HG03103 (cell line): ENCODE data around the gene ATG2A.
A peak's percentile ranks its signal among the peaks of the same experiment; 100 is the strongest.
"Not testable (repeated sequence)": the region's sequence is repeated elsewhere in the genome, so short reads cannot be mapped to it uniquely, and the experiment has no call there.

Experiments used
- ATAC-seq: cut with Tn5 transposase; IDR thresholded peaks from one replicate; pipeline ENCODE4 v1.9.1; 2021; ENCODE audit warnings: low read depth; ENCODE audit not compliant: unreplicated experiment

Gene ATG2A

DNA sequence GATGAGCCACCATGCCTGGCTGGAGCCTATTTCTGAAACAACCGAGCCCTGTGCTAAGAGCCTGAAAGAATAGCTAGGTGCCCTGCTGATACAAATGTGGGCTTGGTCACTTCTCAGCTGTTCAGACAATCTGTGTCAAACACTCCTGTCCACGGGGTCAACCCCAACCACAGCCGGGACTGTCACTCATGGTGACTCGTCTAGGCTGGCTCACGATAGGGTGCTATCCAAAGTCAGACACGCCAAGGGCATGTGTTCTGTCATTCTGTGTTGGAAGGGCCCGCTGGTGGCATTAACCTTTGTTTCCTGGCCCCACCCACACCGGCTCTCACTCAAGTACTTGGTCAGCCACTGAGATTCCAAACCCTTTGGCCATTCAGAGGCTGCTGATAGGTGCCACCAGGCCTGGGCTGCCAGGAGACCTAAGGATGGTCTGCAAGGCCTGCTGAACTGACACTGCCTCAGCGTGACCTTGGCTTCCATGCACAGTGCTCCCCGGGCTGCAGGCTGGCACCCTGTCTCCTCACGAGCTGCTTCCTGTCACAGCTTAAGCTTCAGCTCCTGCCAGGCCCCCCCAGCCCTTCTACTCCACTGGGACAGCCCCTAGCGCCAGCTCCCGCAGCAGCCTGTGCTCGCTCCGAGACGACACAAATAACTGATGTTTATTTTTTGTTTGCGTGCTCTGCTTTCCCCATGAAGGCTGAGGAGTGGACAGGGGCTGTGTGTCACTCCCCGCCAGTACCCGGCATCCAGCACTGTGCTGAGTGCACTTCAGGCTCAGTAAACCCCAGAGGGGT lies 58.3 kb downstream of the ATG2A start:
- ATAC-seq, result no peak

DNA sequence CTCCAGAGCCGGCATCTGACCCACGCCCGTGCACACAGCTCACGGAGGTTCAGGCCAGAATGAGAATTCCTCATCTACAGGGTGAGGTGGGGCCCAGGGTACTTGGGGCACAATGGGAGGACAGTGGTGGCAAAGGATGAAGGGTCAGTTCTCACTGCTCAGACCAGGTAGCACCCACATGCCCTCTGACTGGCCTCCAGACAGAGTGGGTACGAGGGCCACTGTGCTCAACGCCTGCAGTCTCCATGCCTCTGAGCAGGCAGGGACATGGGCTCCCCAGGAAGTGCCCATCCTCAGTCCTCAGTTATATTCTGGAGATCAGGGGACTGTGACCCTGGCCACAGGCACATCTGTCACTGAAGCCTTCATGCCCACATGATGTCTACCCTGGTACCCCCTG lies 59.5 kb downstream of the ATG2A start:
- ATAC-seq, result no peak

DNA sequence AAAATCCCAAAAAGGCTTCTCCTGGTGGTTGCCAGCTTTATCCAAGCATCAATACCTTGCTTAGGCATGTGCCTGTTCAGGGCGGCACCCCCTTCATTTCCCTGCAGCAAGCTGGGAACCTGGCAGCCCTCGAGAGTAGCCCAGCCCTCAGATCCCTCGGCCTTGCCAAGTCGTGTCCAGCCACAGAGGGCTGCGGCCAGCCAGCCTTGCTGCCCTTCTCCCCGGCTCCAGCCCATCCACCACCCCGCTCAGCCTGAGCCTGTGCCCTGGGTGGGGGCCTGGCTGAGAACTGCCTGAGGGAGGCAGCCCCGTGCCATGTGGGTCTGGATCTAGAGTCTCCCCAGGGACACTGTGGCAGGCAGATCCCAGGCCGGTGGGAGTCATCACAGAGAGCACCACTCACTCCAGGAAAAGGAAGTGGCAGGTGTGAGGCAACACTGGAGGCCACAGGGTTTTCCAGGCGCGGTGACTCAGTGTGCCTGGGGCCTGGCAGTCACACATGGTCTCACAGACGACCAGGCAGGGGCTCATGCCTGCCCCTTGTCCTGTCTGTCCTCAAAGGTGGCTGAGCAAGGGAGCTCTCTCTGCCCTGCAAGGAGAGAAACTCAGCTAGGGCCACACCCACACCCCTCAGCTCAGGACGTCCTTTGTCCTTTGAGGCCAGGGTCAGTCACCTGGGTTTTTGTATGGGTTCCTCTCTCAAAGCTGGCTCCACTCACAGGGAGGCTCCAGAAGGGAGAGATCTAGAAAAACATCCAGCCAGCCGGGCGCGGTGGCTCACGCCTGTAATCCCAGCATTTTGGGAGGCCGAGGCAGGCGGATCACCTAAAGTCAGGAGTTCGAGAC lies 60.4 kb downstream of the ATG2A start:
- ATAC-seq, result no peak

DNA sequence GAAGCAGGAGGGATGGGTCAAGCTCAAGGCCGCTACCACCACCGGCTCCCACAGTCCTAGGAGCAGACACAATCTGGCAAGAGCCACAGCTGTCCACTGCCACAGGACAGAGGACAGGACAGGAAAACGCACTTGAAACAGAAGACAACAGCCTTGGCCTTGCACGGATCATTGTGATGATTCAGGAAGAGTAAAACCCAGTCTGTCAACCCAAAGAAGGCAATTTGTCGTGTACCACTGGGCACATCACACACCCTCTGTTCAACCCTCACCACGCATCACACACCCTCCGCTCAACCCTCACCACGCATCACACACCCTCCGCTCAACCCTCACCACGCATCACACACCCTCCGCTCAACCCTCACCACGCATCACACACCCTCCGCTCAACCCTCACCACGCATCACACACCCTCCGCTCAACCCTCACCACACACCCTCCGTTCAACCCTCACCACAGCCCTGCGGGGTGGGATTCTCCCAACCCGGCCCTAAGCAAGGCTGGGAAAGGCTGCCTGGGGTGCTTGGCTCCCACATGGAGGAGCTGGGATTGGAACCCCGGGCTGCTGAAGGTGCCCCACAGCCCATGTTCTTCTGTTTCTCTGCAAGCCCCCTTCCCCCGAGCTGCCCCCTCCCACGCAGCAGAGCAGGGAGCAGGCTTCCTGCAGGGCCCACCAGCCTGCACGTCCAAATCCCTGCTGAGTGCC lies 61.3 kb downstream of the ATG2A start:
- no peak for ATAC-seq

- no peak for ATAC-seq
Measured at GRCh38 chr11:64854534-64855502, 62.2 kb downstream of the ATG2A start.

- ATAC-seq, result no peak
Measured at GRCh38 chr11:64854157-64854533, 62.9 kb downstream of the ATG2A start.

DNA sequence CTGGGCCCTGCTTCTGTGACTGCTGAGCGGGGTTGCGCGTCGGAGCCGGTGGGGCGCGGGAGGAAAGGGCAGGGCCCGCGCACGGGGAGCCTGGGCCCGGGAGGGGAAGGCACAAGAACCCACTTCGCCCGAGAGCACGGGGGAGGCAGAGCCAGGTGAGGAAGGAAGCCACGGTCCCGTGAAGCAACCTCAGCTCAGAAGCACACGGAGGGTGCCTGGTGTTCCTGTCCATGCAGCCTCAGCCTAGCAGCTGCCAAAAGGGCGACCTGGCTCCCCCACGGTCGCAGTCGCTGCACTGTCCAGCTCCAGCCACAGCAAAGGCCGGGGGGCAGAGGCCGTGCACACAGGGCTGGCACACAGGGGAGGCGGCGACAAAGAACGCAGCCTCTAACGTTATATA lies 63.3 kb downstream of the ATG2A start:
- no peak for ATAC-seq

DNA sequence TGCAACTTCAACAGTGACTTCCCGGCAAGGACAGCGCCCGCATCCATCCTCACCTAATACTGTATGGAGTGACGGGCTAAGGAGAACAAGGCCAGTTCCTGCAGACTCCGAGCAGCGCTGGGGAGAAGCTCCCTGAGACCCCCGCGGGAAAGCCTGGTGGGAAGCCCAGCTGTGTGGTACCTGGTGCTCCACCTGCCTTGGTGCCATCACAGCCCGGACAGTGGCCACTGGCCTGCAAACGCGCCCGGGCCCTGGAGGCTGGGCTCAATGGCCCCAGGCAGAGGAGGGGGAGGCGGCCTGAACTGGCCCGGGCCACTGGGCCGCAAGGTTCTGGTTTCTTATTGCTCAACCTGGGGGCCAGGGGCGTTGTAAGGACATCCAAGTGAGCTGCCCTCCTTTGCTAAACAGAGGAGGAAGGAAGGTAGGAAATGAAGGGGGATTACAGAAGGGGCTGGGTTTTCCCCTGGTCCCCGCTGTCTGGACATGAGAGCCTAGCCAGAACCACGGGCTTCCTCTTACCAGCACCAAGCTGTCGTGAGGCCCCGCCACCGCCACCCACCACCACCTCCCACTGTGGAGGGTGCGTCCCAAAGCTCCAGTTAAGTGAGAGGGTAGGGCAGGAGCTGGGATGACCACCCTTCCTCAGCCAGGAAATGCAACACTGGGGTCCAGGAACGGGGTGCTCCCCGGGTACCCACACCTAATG lies 64.1 kb downstream of the ATG2A start:
- ATAC-seq, result no peak

GRCh38 chr11:64851831-64852351 lies 65.1 kb downstream of the ATG2A start:
- ATAC-seq, result no peak

- ATAC-seq, result peak; percentile 58
Measured at GRCh38 chr11:64850979-64851567, 65.9 kb downstream of the ATG2A start.

- ATAC-seq, result no peak
Measured at GRCh38 chr11:64849598-64850356, 67.2 kb downstream of the ATG2A start.

DNA sequence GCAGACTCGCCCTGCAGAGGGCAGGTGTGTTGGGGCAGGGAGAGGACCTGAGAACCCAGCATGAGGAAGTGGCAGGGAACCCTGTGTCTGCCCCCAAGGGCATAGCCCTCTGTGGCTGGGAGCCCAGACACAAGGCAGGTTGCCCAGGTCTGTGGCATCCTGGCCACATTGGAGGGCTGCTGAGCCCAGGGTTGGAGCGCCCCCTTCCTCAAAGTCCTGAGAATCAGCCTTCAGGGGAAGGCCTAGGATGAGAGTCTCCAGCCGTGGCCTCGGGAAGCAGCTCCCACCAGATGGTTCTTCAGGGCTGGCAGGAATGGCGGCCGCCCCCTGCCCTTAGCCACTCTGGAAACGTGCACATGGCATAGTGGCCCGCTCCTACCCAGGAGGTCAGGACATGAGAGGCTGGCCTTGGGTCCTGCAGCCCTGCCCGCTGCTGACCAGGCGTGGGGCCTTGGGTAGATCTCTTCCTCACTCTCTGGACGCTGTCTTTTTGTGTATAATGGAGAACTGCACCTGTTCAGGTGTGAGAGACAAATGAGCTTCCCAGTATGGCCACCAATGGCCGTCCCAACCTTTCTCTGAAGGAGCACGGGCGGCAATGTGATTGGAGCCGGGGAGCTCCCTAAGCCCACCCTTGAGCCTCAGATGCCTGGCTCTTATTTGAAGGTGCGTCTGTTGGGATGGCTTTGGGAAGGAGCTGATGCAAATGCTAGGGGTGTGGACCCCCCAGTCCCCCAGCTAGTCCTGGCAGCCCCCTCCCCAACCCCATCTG lies 68.0 kb downstream of the ATG2A start:
- no peak for ATAC-seq

GRCh38 chr11:64848214-64848825 lies 68.7 kb downstream of the ATG2A start:
- ATAC-seq, result no peak

- no peak for ATAC-seq
Measured at GRCh38 chr11:64846998-64847666, 69.9 kb downstream of the ATG2A start.

- not testable (repeated sequence) for ATAC-seq
Measured at GRCh38 chr11:64845776-64846129, 71.3 kb downstream of the ATG2A start.

GRCh38 chr11:64845129-64845775 lies 71.8 kb downstream of the ATG2A start:
- no peak for ATAC-seq
